GM18526 (cell line): ENCODE measurements around the gene HYI.

Experiments
- POLR2A ChIP-seq: IDR thresholded peaks from 3 replicates; pipeline ENCODE4 v1.6.1; 2011; ENCODE audit not compliant: insufficient read length; ENCODE audit errors: extremely low read depth

The HYI gene

DNA sequence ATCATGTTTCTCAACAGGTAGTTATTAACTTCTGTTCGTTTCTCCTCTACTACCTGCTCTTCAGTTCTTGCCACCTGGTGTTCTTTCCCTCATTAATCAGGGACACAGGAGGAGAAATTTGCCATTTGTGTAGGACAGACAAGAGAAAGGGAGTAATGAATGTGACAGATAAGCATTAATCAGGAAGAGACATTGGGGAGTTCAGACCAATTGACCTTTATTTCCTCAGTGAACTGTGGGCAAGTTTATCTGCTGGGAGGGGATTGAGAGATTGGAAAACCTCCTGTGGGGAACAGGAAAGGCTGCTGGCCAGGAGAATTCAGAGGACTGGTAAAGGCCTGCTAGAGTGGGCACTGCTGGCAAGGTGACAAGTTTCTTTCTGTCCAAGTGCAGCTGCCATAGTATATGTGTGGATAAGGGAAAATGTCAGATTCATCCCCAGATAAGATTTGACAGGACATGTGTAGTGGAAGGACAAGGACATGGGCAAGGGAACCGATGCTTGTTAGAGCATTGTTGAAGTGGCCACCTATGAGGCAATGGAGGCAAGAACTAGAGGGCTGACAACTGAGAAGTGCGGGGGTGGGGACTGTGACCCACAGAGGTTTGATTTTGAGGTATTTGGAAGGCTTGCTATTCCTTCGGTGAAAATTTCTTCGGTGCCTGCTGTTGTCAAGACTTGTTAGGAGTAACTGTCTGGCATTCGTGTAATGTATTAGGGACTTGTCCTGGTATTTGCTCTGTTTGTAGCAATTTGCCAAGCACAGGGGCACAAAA, 51.5 kb downstream of the HYI start:
- no peak for TF ChIP-seq POLR2A
